DMS 273 (cell line): ENCODE data around the gene MAN1B1.
"Not testable (repeated sequence)": the region's sequence is repeated elsewhere in the genome, so short reads cannot be mapped to it uniquely, and the experiment has no call there.

Experiments used
- DNase-seq: peaks from one replicate; lab custom pipeline; 2025; ENCODE audit not compliant: unreplicated experiment; lab: John Stamatoyannopoulos, UW

Gene MAN1B1

DNA sequence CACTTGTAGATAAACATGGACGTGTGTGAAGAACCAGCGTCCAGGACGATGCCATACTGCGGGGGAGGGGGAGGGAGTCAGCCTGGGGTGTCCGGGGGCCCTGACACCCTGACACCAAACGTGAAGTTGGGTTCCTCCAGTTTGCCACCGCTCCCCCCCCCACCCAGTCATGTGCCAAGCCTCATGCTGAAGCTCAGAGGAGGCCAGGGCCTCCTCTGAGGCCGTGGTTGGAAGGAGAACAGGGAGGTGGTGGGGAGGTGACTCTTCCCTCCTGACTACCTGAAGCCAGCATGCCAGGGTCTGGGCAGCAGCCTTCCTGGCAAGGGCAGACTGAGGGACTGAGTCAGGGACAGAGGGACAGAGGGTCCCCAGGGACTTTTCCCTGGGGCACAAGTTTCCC is 34.5 kb upstream of the MAN1B1 start:
- DNase-seq, result no peak

DNA sequence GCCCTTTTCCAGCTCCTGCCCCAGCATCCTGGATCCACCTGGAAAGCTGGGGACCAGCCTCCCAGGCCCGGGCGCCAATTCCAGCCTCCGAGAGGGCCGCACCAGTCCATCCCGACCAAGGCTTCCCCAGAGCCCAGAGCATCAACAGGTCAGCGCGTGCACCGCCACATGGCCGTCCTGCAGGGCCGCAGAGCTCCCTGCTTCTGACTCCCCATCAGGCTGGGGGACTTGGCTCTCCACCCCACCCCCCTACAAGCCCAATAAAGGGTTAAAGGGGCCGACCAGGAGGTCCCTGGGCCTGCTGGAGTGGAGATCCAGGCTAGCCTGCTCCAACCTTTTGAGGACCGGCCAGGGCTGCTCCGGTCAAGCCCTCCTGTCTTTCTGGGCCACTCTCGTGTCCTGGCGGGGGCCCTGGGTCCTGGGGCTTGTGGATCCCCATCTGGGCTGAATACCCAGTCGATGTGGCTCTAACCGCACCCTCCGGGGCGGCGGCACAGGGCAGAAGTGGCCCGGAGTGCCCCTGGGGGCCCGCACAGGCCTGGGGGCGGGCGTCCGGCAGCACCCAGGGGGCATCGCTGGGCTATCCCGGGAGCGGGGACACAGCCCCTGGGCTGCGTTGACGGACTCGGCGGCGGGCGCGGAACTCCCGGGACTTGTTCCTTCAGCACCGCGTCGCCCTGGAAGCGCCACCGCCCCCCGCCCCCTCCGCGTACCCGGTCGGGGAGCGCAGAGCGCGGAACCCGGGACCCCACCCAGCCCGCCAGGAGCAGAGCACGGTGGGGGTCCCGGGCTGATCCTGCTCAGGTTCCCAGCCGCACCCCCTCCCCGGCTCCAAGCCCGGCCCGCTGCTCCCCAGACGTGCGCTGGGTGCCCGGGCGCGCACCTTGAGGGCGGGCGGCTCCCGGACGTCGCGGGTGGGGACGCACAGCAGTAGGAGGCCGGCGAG is 33.5 kb upstream of the MAN1B1 start:
- DNase-seq, result no peak

DNA sequence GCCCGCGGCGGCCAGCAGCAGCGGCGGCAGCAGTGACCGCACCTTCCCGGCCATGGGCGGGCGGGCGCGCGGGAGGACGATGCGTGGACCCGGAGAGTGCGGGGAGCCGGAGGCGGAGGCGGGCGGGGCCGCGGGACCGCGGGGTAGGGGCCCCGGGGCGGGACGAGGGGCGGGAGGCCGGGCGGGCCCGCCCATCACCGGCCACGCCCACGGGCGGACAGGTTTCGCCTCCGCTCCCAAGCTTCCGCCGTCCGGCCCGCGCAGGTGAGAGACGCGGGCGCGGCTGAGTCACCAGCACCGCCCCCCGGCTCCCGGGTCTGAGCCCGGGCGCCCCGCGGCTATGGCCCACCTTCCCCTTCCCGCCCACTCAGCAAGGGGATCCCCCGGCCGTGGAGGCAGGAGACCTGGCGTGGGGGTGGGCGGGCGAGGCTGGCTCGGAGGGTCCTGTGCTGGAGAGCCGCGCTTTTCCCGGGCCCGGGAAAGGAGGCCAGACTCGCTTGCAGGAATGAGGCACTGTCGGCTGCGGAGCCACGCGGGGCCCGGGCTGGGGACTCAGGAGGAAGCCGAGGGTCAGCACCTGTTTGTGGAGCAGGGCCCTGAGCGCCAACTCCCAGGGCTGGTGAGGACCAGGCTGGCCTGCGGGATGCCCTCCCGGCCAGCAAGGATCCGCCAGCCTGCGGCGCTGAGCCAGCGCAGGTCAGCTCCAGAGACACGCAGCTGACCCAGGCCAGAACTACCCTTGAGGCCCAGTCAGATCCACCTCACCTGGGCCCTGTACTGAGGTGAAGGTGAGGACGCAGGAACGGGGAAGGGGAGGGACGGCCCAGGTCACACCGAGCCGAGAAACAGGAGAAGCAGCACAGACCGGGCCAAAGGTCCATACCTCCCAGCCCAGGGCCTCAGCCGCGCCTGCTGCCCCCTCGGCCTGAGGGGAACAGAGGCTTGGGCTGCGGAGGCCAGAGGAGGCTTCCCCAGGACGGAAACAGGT is 32.5 kb upstream of the MAN1B1 start, which contains the start of gene ENTPD2:
Gene ENTPD2, minus strand, starts transcription at position 118 of the 988 bp plus-strand sequence. Its CDS starts 64 bp downstream, at position 54.
- DNase-seq, result no peak

DNA sequence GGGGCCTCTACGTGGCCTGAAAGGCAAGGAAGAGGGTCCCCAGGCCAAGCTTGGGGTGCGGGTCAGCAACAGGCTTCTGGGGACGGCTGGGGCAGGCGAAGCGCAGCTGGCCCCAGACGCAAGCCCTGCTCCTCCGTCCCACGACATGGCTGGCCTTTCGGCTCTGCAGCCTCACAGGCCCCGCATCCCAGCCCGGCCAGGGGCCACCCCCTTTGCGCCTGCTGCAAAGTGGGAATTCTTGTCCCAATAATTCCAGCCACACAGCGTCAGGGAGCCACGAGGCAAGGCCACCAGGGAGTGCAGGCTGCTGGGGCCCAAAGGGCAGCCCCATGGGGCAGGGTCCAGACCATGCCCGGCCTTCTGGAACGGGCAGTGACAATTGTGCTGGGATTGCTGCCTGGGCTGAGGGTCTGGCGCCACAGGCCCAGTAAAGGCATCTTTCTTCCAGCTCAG is 31.8 kb upstream of the MAN1B1 start:
- DNase-seq, result no peak

DNA sequence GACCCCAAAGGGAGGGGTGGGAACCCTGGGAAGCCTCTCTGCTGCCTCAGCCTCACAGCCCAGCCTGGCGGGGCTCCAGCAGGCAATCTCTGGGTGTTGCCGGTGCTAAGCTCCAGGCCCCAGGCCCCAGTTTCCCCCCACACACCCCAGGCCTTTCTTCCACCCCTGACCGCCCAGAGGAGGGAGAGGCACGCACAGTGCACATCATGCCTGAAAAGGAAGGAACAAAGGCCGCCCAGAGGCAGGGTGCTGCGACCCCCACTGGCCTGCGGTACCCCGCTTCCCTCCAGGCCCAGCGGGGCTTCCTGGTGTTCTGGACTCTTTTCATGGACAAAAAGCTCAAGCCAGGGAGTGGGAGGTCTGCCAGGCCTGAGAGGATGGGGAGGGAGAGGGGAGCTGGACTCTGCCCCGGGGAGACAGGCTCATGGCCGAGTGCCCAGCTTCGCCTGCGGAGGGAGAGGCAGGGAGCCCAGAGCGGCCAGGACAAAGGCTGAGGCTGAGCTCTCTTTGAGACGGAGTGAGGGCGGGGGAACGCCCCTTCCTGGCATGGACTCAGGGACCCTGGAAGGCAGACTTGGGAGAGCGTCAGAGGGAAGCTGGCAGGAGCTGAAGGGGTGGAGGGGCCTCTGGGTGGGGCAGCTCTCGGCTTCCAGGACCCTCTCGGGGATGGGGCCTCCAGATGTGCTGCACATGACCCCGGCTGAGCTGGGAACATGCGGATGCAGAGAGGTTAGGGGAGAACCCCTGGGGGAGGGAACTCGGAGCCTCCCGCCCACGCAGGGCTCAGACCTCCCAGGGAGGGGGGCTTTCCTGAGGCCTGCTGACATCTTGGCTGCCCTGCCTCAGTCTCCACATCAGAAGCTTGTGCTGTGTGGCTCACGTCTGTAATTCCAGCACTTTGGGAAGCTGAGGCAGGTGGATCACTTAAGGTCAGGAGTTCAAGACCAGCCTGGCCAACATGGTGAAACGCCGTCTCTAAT is 31.1 kb upstream of the MAN1B1 start:
- peak; percentile 74 for DNase-seq

DNA sequence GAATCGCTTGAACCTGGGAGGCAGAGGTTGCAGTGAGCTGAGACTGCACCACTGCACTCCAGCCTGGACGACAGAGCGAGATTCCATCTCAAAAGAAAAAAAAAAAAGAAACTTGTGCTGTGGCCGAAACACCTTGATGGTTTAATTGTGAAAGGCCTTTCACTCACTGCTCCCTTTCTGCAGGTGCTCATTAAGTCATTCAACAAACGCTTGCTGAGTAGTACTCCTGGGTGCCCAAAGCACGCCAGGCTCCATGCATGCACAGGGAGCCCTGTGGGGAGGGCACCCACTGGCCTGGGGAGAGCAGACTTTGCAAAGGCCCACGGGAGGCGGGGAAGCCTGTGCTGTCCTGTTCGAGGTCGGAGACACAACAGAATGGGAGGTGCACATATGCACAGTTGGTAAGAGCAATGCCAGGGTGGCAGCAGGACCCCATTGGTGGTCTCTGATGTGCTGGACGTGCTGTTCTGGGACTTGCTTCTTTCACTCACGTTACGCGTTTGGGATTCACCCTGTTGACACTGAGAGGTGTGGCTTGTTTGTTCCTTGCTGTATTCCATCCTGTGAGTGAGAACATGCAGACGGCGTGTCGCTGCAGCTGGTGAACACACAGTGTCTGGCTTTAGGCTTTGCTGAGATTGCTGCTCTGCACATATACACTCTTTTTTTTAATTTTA is 29.9 kb upstream of the MAN1B1 start:
- no peak for DNase-seq

DNA sequence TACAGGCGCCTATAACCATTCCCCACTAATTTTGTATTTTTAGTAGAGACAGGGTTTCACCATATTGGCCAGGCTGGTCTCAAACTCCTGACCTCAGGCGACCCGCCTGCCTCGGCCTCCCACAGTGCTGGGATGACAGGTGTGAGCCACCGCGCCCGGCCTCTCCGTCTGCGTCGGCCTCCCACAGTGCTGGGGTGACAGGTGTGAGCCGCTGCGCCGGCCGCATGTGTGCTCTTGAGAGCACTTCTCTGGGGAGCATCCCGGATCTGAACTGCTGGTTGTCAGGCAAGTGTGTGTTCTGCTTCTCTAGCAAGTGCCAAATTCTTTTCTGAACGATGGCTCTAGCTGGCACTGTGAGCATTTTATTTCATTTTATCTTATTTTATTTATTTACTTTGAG is 29.2 kb upstream of the MAN1B1 start:
- DNase-seq, result peak; percentile 73

DNA sequence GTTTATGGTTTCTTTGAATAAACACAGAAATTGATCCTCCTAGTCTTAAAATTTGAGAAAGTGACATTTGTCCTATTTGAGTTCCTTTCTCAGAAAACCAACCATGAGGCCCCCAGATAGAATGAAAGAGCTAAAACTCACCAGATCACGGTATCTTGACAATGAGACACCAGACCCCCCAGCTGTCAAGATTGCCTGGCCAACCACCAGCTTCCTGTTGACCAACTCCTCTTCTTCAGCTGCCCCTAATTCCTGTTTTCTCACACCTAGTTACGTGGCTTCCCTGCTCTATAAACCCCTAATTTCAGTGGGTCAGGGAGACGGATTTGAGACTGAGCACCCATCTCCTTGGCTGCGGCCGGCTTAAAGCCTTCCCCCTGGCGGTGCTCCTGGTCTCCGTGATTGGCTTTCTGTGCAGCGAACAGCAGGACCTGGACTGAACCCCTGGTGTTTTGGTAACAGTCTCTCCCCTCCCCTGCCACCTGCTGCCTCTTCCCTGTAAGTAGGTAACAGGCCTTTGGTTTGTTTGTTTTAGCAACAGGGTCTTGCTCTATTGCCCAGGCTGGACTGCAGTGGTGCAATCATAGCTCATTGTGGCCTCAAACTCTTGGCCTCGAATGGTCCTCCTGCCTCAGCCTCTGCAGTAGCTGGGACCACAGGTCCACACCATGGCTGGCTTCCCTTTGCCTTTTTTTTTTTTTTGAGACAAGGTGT is 28.1 kb upstream of the MAN1B1 start:
- DNase-seq, result peak; percentile 70

DNA sequence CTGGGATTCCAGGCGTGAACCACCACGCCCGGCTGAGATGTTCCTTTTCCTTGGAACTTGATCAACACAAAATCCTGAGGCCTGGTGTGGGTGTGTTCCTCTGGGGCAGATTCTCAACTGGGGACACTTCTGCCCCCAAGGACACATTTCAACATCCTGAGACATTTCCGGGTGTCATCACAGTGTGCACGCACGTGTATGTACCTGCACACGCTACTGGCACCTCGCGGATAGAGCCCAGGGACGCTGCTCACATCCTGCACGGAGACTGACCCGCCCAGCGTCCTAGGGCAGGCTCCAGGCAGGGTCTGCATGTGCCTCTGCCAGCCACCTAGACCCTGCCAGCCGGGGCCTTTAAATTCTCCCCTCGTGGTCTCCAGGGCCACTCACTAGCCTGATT is 24.4 kb upstream of the MAN1B1 start:
- no peak for DNase-seq

DNA sequence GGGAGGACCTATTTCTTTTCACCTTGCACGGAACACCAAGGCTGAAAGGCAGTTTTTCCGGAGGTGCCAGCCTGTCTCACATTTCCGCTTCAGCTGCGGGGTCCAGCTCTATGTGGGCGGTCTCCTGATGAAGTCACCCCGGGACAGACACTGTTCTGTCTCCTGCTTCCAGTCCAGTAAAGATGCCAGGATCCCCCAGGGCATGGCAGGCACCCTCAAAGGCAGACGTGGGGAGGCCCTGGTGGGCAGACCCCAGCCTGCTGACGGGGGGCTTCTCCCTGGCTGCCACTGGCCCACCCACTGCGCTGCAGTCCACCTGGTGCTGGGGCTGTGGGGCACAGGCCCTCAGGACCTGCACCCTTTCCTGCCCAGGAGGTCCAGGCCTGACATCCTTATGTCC is 24.0 kb upstream of the MAN1B1 start:
- not testable (repeated sequence) for DNase-seq

DNA sequence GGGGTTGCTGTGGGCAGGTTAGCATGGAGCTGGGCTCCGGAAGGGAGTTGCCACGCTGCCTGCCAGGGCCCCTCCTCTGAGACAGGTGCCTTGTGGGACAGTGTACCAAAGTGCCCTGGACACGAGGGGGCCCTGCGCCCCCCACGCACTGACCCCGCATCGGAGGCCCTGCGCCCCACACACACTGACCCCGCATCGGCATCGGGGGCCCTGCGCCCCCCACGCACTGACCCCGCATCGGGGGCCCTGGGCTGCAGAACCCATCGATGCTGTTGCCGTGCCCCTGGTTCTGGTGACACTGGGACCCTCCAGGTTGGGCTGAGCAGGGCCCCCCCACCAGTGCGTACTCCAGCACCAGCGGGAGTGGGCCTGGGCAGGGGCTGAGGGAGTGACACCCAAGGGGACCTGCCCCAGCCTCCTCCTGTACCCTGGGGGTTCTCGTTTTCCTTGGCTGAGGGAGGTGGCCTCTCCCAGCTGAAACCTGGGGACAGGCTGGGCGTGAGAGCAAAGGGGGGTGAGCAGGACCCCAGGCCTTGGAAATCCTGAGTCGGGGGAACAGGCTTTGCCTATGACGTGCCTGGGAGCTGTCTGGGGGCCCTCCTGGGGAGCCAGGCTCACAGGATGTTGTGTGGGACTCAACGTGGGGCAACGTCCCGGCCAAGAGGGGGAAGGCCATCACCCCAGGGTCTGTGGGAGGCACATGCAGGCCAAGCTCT is 23.3 kb upstream of the MAN1B1 start:
- DNase-seq, result no peak

DNA sequence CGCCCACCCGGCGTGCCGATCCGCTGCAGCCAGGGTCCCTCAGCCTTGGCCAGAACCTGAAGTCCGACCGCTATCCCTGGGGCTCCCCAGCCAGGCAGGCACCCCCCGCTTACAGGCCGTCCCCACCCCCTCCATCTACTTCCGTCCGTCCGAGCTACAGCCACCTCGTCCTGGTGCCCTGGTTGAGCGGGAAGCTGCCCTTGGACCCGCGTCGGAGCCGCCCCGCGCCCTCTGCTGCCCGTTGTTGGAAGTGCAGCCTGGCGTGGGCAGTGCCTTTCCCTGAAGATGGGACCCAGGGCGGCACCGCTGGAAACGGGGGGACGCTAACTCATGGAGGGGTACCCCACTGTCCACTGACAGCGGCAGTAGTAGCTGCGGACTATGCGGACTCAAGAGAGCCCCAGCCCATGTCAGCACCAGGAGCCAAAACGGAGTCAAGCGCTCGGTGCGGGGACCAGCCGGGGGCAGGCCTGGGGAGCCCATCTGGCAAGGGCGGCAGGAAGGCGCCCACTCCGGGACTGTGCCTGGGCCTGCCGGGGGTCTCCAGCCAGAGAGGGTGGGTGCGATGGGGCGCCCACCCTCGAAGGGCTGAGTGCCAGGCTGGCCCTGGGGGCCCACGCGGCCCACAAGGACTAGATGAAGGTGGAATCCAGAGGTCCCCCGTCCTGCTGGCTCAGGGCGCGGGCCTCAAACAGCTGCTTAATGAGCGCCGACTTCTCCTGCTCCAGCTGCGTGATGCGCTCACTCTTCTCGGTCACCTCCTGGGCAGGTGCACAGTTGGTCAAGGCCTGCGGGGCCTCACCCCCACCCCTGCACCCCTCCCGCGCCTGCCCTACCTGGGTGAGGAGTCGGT is 22.5 kb upstream of the MAN1B1 start:
- peak; percentile 73 for DNase-seq

DNA sequence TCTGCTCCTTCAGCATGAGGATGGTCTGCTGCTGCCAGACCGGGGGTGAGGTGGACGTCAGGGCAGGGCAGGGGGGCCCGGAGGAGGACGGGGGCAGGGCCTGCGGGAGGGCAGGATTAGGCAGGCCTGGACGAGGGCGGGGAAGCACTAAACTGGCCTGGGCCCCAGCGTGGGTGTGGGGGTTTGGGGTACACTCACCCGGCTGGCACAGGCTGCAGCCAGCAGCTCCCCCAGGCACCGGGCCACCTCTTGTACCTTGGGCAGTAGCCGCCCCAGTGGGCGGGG is 22.0 kb upstream of the MAN1B1 start:
- DNase-seq, result no peak

DNA sequence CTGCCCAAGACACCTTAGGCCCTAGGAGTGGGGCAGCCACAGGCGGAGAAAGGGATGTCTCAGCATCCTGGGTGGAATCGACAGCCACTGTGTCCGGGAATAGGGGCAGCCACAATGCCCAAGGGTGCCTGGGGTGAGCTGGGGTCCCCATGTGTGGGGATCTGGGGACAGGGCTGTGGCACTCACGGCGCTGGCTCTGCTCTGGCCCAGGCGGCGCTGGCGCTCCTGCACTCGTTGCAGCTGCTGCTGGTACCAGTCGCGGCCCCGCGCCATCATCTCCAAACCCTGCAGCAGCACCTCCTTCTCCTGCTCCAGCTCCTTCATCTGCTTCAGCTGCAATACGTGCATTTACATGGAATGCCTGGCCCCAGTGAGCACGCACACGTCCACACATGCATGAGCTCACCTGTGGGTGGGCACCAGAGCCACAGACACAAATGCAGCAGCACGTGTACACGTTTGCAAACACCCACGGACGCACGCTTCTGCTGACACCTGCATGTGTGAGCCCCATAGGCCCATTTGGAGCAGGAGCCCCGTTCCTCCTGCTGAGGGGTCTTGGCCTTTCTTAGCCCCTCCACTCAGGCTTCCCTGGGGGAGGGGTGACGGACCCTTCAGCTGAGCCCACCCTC is 21.3 kb upstream of the MAN1B1 start:
- DNase-seq, result no peak

DNA sequence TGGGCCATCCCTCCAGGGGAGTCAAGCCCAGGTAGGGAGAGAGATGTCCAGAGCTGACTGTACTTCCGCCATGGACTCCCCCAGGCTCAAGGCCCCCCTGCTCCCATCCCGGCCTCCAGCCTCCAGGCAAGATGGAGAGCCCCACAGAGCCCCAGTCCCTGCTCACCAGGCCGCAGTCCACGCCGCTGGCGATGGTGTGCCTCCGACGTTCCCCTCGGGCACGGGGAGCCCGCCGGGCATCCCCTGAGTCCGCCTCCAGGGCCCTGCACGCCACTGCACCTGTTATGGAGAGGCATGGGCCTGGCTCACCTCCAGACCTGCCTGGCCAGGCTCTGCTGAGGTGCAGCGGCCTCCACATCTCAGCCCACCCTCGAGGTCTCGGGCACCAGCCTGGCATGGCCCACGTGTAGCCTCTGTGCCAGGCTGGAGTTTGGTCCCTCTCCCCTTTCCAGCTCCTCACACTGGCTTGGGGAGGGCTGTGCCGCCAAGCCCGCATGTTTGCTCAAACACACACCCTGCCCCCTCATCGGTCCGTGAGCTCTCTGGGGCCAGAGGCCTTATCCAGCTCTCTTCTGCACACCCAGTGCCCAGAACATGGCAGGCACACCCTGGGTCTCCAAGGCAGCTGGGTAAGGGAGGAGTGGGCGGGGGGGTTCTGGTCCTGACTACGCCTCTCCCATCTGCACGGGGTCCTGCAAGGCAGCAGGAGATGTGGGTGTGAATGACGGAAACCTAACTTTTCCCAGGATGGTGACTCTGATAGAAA is 20.5 kb upstream of the MAN1B1 start:
- no peak for DNase-seq

DNA sequence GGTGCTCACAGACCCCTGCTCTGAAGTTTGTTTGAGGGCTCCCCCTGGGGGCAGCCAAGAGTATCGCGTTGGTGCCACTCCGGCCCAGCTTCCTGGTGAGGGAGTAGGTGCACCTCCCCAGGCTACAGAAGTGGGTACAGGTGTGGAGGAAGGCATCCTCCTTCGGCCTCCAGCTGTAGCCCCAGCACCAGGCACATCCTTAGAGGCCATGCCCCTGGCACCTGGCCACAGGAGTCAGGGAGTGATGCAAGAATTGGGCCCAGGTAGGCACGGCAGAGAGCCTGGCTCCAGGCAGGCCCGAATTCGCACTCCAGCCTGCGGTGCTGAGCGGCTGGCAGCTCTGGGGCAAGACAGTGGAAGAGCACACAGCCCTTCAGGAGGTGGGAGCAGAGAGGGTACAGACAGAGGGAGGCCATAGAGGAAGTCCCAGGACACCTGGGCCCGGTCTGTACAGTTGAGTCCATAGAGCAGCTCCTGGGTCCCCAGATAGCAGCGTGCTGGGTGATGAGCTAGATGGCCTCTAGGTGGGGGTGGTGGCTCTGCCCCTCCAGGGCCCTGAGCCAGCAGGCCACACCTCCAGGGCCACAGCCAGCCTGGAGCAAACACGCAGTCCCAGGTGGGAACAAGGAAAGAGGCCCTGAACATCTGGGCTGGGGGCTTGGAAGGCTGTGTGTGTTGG is 18.8 kb upstream of the MAN1B1 start:
- DNase-seq, result peak; percentile 87
